CD14-positive monocyte (primary cell): Measurements from ENCODE around the gene TGFBR1. TPM values are rescaled to one million over a fixed set of nuclear protein-coding genes. Genes with fewer than 3 reads are reported as not detected.

Source experiments
- DNase-seq, 3 donors: peaks; one replicate each; pipeline ENCODE4 v3.0.0-alpha.2; 2011 to 2022
- H2AFZ ChIP-seq: 2 replicates; pipeline ENCODE4 v1.6.0; 2012; ENCODE audit warnings: mild to moderate bottlenecking, low read depth, low read length, inconsistent platforms; ENCODE audit not compliant: insufficient read depth, poor library complexity, severe bottlenecking
- H3K27ac ChIP-seq, 2 donors: 1 replicate in 1 of 2; 2 replicates in 1 of 2; pipeline ENCODE4 v1.5.1; 2012 to 2013; ENCODE audit warnings: low read length in 2 of 2, control low read depth in 1 of 2, inconsistent platforms in 1 of 2, low read depth in 1 of 2, mild to moderate bottlenecking in 1 of 2
- H3K27me3 ChIP-seq, 2 donors: one replicate each; pipeline versions ENCODE4 v1.6.0 to v1.6.1; 2011 to 2013; ENCODE audit warnings: low read length in 2 of 2; ENCODE audit not compliant: control insufficient read depth in 2 of 2, insufficient read depth in 2 of 2
- H3K36me3 ChIP-seq, 2 donors: replicated peaks in 1 of 2; 1 replicate in 1 of 2; 2 replicates in 1 of 2; pipeline versions ENCODE4 v1.5.1 to v1.6.1; 2012 to 2013; ENCODE audit warnings: low read length in 2 of 2, control low read depth in 1 of 2, inconsistent platforms in 1 of 2, mild to moderate bottlenecking in 1 of 2; ENCODE audit not compliant: insufficient read depth in 2 of 2, control insufficient read depth in 1 of 2
- H3K4me1 ChIP-seq, 2 donors: 1 replicate in 1 of 2; 2 replicates in 1 of 2; pipeline versions ENCODE4 v1.5.1 to v1.6.1; 2012 to 2013; ENCODE audit warnings: low read length in 2 of 2, control low read depth in 1 of 2, inconsistent platforms in 1 of 2, mild to moderate bottlenecking in 1 of 2, moderate library complexity in 1 of 2; ENCODE audit not compliant: insufficient read depth in 2 of 2, control insufficient read depth in 1 of 2
- H3K4me2 ChIP-seq: replicated peaks from 2 replicates; pipeline ENCODE3; 2012; ENCODE audit warnings: low read length, moderate library complexity, mild to moderate bottlenecking; ENCODE audit not compliant: poor library complexity, severe bottlenecking; ENCODE audit errors: extremely low read depth
- H3K4me3 ChIP-seq, 3 experiments: fragments of 200-600 bp in 1 of 3; sonication (generic) in 1 of 3; replicated peaks in 1 of 3; 1 replicate in 2 of 3; 2 replicates in 1 of 3; pipeline ENCODE4 v1.5.1; 2011 to 2013; ENCODE audit warnings: low read length in 3 of 3, mild to moderate bottlenecking in 3 of 3, control low read depth in 2 of 3, low read depth in 2 of 3, inconsistent platforms in 1 of 3, moderate library complexity in 1 of 3
- H3K79me2 ChIP-seq: 2 replicates; pipeline ENCODE4 v1.6.0; 2012; ENCODE audit warnings: mild to moderate bottlenecking, control low read depth, inconsistent platforms, low read length, moderate library complexity; ENCODE audit not compliant: insufficient read depth
- H3K9ac ChIP-seq: 2 replicates; pipeline ENCODE4 v1.6.0; 2017; ENCODE audit warnings: low read length, mild to moderate bottlenecking; ENCODE audit not compliant: insufficient read depth, poor library complexity, severe bottlenecking
- H3K9me3 ChIP-seq, 2 donors: replicated peaks in 1 of 2; 1 replicate in 1 of 2; 2 replicates in 1 of 2; pipeline versions ENCODE4 v1.5.1 to v1.6.1; 2012 to 2013; ENCODE audit warnings: low read length in 2 of 2, control low read depth in 1 of 2; ENCODE audit not compliant: control insufficient read depth in 1 of 2, insufficient read depth in 1 of 2
- H4K20me1 ChIP-seq: 2 replicates; pipeline ENCODE4 v1.6.0; 2012; ENCODE audit warnings: mild to moderate bottlenecking, low read length, control low read depth, moderate library complexity; ENCODE audit not compliant: insufficient read depth
- H3K27ac Mint-ChIP-seq, 7 donors: one replicate each; pipeline ENCODE4 v1.8.0; 2020; ENCODE audit warnings: mild to moderate bottlenecking in 7 of 7, mixed read lengths in 7 of 7, moderate library complexity in 6 of 7, inconsistent platforms in 2 of 7
- H3K27me3 Mint-ChIP-seq, 3 donors: one replicate each; pipeline ENCODE4 v1.8.0; 2021 to 2022; ENCODE audit warnings: low read depth in 3 of 3, mild to moderate bottlenecking in 3 of 3, mixed read lengths in 3 of 3, moderate library complexity in 3 of 3, inconsistent platforms in 1 of 3
- H3K36me3 Mint-ChIP-seq, 2 donors: one replicate each; pipeline ENCODE4 v1.8.0; 2020; ENCODE audit warnings: mixed read lengths in 2 of 2, inconsistent platforms in 1 of 2, mild to moderate bottlenecking in 1 of 2
- H3K4me1 Mint-ChIP-seq: one replicate; pipeline ENCODE4 v1.8.0; 2020; ENCODE audit warnings: mild to moderate bottlenecking, mixed read lengths
- H3K4me3 Mint-ChIP-seq, 2 donors: one replicate each; pipeline ENCODE4 v1.8.0; 2020; ENCODE audit warnings: mild to moderate bottlenecking in 2 of 2, mixed read lengths in 2 of 2, moderate library complexity in 1 of 2
- H3K9me3 Mint-ChIP-seq, 7 donors: one replicate each; pipeline ENCODE4 v1.8.0; 2020 to 2022; ENCODE audit warnings: mixed read lengths in 7 of 7, mild to moderate bottlenecking in 6 of 7, moderate library complexity in 6 of 7, inconsistent platforms in 2 of 7
- CTCF ChIP-seq: fragments of 200-600 bp; IDR thresholded peaks from one replicate; pipeline ENCODE4 v1.8.0; 2022; ENCODE audit warnings: antibody characterized with exemption, mild to moderate bottlenecking
- WGBS: methylation state at CpG from one replicate; pipeline ENCODE4 v1.1.5; 2013; ENCODE audit warnings: missing lambda C conversion rate; ENCODE audit not compliant: insufficient coverage; 5-methylcytosine and 5-hydroxymethylcytosine counted together
- intact Hi-C, 2 donors: fragments of 100-400 bp; cut with micrococcal nuclease; formaldehyde crosslinking; loops; one replicate each; pipeline versions ENCODE4 v1.15.0 to v1.15.1; 2023
- polyA plus RNA-seq, 3 donors: library from polyadenylated mRNA; depleted of rRNA in 1 of 3; unstranded in 2 of 3; stranded (reverse) in 1 of 3; fragments of 300-500 nt in 2 of 3; fragments of >200 nt in 1 of 3; fragmentation: Illumina TruSeq in 2 of 3; gene quantifications; 1 replicate in 2 of 3; 2 replicates in 1 of 3; pipeline ENCODE4 v1.2.3, GENCODE V29; 2012 to 2021

TGFBR1 gene
- polyA plus RNA-seq, 3 donors: 10.7 to 26.8 (median 25.0) TPM

GRCh38 chr9:99114846-99115500, 10.1 kb downstream of the TGFBR1 start:
- H3K79me2 ChIP-seq: peaks cover 100% of the 10 kb centered on the region
- DNase-seq: no peak
- no peak overlapping the region for H3K27ac ChIP-seq
- Mint-ChIP-seq H3K27me3 (no peaks in the 10 kb centered on the region), H3K27ac (no peak overlapping the region), H3K4me1 (peaks cover 67% of the 10 kb centered on the region), H3K36me3 (peaks cover 3 to 7% of the 10 kb centered on the region in 2 donors), H3K9me3 (peaks cover 0 to 2% (median 0%) of the 10 kb centered on the region in 7 donors), H3K4me3 (no peak overlapping the region)
- H2AFZ ChIP-seq: no peak overlapping the region
- WGBS: 92% methylated on average over 2 of the region's 6 CpGs
- intact Hi-C loops: loop anchor here in 1 of 2 donors (5.0 kb wide), 1 partner anchor 863 kb away; no protein-coding TSS in a partner anchor
- no peaks in the 10 kb centered on the region for H3K36me3 ChIP-seq
- H3K4me1 ChIP-seq: peaks cover 44 to 55% of the 10 kb centered on the region in 2 donors
- H3K4me2 ChIP-seq: no peak overlapping the region
- no peak overlapping the region for H3K4me3 ChIP-seq
- H3K9me3 ChIP-seq: no peaks in the 10 kb centered on the region
- no peak for TF ChIP-seq CTCF
- H4K20me1 ChIP-seq: peaks cover 5% of the 10 kb centered on the region
- H3K9ac ChIP-seq: no peak overlapping the region
- H3K27me3 ChIP-seq: no peaks in the 10 kb centered on the region

- Histone ChIP-seq H3K4me1 (peaks cover 42 to 55% of the 10 kb centered on the region in 2 donors), H2AFZ (no peak overlapping the region), H3K27ac (no peak overlapping the region), H3K27me3 (no peaks in the 10 kb centered on the region), H3K79me2 (peaks cover 100% of the 10 kb centered on the region), H4K20me1 (peaks cover 11% of the 10 kb centered on the region), H3K4me2 (no peak overlapping the region), H3K9me3 (no peaks in the 10 kb centered on the region), H3K36me3 (no peaks in the 10 kb centered on the region), H3K9ac (no peak overlapping the region), H3K4me3 (no peak overlapping the region)
- intact Hi-C loops: loop anchor here in 1 of 2 donors (5.0 kb wide), 1 partner anchor 864 kb away; no protein-coding TSS in a partner anchor
- no peak overlapping the region for H3K27ac Mint-ChIP-seq
- peaks cover 3 to 7% of the 10 kb centered on the region in 2 donors for H3K36me3 Mint-ChIP-seq
- TF ChIP-seq CTCF: no peak
- DNase-seq: no peak
- peaks cover 0 to 2% (median 0%) of the 10 kb centered on the region in 7 donors for H3K9me3 Mint-ChIP-seq
- WGBS: 83% methylated on average over 1 of the region's 3 CpGs
- H3K4me1 Mint-ChIP-seq: peaks cover 67% of the 10 kb centered on the region
- H3K27me3 Mint-ChIP-seq: no peaks in the 10 kb centered on the region
- H3K4me3 Mint-ChIP-seq: no peak overlapping the region
These were observed 11.1 kb downstream of the TGFBR1 start for GRCh38 chr9:99116003-99116411.
